SK-N-SH treated with all-trans-retinoic acid at 6 μM for 48 hours (cell line): Measurements from ENCODE around the gene KRTAP4-3.
"Not testable (repeated sequence)": the region's sequence is repeated elsewhere in the genome, so short reads cannot be mapped to it uniquely, and the experiment has no call there.

Experiments
- ATAC-seq: fragments of 200-7000 bp; cut with Tn5 transposase; 3 replicates; pipeline ENCODE4 v1.9.1; 2020; ENCODE audit warnings: mild to moderate bottlenecking, moderate library complexity
- ARNTL ChIP-seq: fragments of 450-650 bp; formaldehyde crosslinking; IDR thresholded peaks from 2 replicates; pipeline ENCODE4 v1.5.0; 2020; ENCODE audit warnings: low read depth, mild to moderate bottlenecking, moderate library complexity, borderline replicate concordance
- BACH2 ChIP-seq: fragments of 250-450 bp; sonication (Bioruptor Pico); IDR thresholded peaks from 2 replicates; pipeline ENCODE4 v1.9.0; 2021; ENCODE audit warnings: mild to moderate bottlenecking, borderline replicate concordance
- CSDC2 ChIP-seq: fragments of 250-450 bp; sonication (Bioruptor Pico); IDR thresholded peaks from 2 replicates; pipeline ENCODE4 v1.5.0; 2020; ENCODE audit warnings: mild to moderate bottlenecking, moderate library complexity
- ESRRG ChIP-seq: fragments of 250-450 bp; sonication (Bioruptor Pico); IDR thresholded peaks from 2 replicates; pipeline ENCODE4 v1.6.1; 2021; ENCODE audit warnings: mild to moderate bottlenecking
- SNAI2 ChIP-seq: fragments of 250-450 bp; sonication (Bioruptor Pico); IDR thresholded peaks from 2 replicates; pipeline ENCODE4 v1.5.0; 2020; ENCODE audit warnings: mild to moderate bottlenecking, moderate library complexity
- TOX ChIP-seq: fragments of 250-450 bp; sonication (Bioruptor Pico); IDR thresholded peaks from 2 replicates; pipeline ENCODE4 v1.8.0; 2021; ENCODE audit warnings: mild to moderate bottlenecking, moderate library complexity, borderline replicate concordance
- ZC3H10 ChIP-seq: fragments of 250-450 bp; sonication (Bioruptor Pico); IDR thresholded peaks from 2 replicates; pipeline ENCODE4 v1.5.1; 2021; ENCODE audit warnings: mild to moderate bottlenecking, moderate library complexity
- ZFP30 ChIP-seq: fragments of 450-650 bp; formaldehyde crosslinking; IDR thresholded peaks from 2 replicates; pipeline ENCODE4 v1.5.0; 2022; ENCODE audit warnings: mild to moderate bottlenecking, moderate library complexity
- ZNF70 ChIP-seq: fragments of 450-650 bp; formaldehyde crosslinking; IDR thresholded peaks from 2 replicates; pipeline ENCODE4 v1.5.0; 2020; ENCODE audit warnings: mild to moderate bottlenecking, moderate library complexity
- ZNF8 ChIP-seq: fragments of 450-650 bp; formaldehyde crosslinking; IDR thresholded peaks from 2 replicates; pipeline ENCODE4 v1.5.0; 2020; ENCODE audit warnings: mild to moderate bottlenecking, moderate library complexity
- TF ChIP-seq, protein P1 (sequence below): fragments of 250-450 bp; sonication (Bioruptor Pico); IDR thresholded peaks from 2 replicates; pipeline ENCODE4 v1.8.0; 2021; ENCODE audit warnings: low read depth, mild to moderate bottlenecking, moderate library complexity, borderline replicate concordance
- TF ChIP-seq, protein P2 (sequence below): fragments of 250-450 bp; sonication (Bioruptor Pico); IDR thresholded peaks from 2 replicates; pipeline ENCODE4 v1.8.0; 2020; ENCODE audit warnings: mild to moderate bottlenecking, moderate library complexity, borderline replicate concordance
- TF ChIP-seq, protein P3 (sequence below): fragments of 250-450 bp; sonication (Bioruptor Pico); IDR thresholded peaks from 2 replicates; pipeline ENCODE4 v1.5.0; 2020; ENCODE audit warnings: mild to moderate bottlenecking, moderate library complexity
- TF ChIP-seq, protein P4 (sequence below): fragments of 250-450 bp; sonication (Bioruptor Pico); IDR thresholded peaks from 2 replicates; pipeline ENCODE4 v1.5.1; 2021; ENCODE audit warnings: mild to moderate bottlenecking, moderate library complexity
- TF ChIP-seq, protein P5 (sequence below): fragments of 250-450 bp; sonication (Bioruptor Pico); IDR thresholded peaks from 2 replicates; pipeline ENCODE4 v1.5.1; 2020; ENCODE audit warnings: low read depth, mild to moderate bottlenecking, moderate library complexity

KRTAP4-3 gene

DNA sequence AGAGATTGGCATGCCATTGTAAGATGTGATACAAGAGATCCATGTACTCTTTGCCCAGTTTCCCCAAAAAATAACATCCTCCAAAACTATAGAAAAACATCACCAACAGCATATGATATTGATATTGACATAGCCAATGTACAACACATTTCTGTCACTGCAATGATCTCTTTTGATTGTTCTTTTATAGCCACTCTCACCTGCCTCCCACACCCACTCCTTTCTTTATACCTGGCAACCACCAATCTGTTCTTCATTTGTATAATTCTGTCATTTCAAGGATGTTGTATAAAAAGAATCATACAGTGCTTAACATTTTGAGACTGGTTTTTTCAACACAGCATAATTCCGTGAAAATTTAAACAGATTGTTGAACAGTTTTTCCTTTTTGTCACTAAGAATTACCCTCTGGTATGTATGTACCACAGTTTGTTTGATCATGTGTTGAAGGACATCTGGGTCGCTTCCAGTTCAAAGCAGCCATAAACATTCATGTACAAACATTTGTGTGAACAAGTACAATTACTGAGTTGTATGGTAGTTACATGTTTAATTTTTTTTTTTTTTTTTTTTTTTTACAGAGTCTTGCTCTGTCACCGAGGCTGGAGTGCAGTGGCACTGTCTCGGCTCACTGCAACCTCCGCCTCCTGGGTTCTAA, 31.5 kb upstream of the KRTAP4-3 start (continued):
- TF ChIP-seq, protein P1, sequence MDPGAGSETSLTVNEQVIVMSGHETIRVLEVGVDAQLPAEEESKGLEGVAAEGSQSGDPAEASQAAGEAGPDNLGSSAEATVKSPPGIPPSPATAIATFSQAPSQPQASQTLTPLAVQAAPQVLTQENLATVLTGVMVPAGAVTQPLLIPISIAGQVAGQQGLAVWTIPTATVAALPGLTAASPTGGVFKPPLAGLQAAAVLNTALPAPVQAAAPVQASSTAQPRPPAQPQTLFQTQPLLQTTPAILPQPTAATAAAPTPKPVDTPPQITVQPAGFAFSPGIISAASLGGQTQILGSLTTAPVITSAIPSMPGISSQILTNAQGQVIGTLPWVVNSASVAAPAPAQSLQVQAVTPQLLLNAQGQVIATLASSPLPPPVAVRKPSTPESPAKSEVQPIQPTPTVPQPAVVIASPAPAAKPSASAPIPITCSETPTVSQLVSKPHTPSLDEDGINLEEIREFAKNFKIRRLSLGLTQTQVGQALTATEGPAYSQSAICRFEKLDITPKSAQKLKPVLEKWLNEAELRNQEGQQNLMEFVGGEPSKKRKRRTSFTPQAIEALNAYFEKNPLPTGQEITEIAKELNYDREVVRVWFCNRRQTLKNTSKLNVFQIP (CRISPR knock-in tag), result no peak
- no peak for TF ChIP-seq SNAI2 (CRISPR knock-in tag)
- TF ChIP-seq, all 23 proteins: peak for 0

DNA sequence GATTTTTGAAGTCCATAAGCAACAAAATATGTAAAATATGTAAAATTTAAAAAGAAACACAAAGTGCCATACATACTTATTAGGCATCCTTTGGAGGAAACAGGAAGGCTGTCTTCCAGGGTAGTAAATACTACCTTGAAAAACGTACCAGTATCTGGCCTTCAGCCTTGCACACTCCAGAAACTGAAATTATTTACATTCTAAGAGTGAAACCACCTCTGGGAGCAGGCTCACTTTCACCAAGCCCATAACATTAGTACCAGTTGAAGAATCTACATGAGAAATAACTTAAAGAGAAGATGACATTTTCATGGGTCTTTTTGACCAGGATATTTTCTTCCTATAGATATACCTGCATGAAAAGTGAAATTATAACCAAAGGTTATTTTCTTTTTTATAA, 28.0 kb upstream of the KRTAP4-3 start:
- TF ChIP-seq, protein P2, sequence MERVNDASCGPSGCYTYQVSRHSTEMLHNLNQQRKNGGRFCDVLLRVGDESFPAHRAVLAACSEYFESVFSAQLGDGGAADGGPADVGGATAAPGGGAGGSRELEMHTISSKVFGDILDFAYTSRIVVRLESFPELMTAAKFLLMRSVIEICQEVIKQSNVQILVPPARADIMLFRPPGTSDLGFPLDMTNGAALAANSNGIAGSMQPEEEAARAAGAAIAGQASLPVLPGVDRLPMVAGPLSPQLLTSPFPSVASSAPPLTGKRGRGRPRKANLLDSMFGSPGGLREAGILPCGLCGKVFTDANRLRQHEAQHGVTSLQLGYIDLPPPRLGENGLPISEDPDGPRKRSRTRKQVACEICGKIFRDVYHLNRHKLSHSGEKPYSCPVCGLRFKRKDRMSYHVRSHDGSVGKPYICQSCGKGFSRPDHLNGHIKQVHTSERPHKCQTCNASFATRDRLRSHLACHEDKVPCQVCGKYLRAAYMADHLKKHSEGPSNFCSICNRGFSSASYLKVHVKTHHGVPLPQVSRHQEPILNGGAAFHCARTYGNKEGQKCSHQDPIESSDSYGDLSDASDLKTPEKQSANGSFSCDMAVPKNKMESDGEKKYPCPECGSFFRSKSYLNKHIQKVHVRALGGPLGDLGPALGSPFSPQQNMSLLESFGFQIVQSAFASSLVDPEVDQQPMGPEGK (CRISPR knock-in tag), result no peak
- TF ChIP-seq ZC3H10 (CRISPR knock-in tag), result no peak
- no peak for TF ChIP-seq ARNTL (CRISPR knock-in tag)
- TF ChIP-seq CSDC2 (CRISPR knock-in tag), result no peak
- TF ChIP-seq, protein P3, sequence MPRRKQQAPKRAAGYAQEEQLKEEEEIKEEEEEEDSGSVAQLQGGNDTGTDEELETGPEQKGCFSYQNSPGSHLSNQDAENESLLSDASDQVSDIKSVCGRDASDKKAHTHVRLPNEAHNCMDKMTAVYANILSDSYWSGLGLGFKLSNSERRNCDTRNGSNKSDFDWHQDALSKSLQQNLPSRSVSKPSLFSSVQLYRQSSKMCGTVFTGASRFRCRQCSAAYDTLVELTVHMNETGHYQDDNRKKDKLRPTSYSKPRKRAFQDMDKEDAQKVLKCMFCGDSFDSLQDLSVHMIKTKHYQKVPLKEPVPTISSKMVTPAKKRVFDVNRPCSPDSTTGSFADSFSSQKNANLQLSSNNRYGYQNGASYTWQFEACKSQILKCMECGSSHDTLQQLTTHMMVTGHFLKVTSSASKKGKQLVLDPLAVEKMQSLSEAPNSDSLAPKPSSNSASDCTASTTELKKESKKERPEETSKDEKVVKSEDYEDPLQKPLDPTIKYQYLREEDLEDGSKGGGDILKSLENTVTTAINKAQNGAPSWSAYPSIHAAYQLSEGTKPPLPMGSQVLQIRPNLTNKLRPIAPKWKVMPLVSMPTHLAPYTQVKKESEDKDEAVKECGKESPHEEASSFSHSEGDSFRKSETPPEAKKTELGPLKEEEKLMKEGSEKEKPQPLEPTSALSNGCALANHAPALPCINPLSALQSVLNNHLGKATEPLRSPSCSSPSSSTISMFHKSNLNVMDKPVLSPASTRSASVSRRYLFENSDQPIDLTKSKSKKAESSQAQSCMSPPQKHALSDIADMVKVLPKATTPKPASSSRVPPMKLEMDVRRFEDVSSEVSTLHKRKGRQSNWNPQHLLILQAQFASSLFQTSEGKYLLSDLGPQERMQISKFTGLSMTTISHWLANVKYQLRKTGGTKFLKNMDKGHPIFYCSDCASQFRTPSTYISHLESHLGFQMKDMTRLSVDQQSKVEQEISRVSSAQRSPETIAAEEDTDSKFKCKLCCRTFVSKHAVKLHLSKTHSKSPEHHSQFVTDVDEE (CRISPR knock-in tag), result no peak
- no peak for TF ChIP-seq ZNF70
- TF ChIP-seq SNAI2 (CRISPR knock-in tag), result no peak
- TF ChIP-seq BACH2, result no peak
- ATAC-seq, result no peak

DNA sequence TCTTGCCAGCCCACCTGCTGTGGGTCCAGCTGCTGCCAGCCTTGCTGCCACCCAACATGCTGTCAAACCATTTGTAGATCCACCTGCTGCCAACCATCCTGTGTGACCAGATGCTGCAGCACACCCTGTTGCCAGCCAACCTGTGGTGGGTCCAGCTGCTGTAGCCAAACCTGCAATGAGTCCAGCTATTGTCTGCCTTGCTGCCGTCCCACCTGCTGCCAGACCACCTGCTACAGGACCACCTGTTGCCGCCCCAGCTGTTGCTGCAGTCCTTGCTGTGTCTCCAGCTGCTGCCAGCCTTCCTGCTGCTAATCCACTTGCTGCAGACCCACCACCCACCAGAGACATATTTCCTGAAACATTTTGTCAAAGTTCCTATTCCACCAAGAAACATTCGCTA, 22.3 kb upstream of the KRTAP4-3 start:
- no peak for ATAC-seq
- TF ChIP-seq ZFP30 (CRISPR knock-in tag) (no peak), TOX (no peak), ESRRG (CRISPR knock-in tag) (no peak), ZNF8 (no peak), BACH2 (no peak), ARNTL (CRISPR knock-in tag) (no peak)
- TF ChIP-seq, protein P4, sequence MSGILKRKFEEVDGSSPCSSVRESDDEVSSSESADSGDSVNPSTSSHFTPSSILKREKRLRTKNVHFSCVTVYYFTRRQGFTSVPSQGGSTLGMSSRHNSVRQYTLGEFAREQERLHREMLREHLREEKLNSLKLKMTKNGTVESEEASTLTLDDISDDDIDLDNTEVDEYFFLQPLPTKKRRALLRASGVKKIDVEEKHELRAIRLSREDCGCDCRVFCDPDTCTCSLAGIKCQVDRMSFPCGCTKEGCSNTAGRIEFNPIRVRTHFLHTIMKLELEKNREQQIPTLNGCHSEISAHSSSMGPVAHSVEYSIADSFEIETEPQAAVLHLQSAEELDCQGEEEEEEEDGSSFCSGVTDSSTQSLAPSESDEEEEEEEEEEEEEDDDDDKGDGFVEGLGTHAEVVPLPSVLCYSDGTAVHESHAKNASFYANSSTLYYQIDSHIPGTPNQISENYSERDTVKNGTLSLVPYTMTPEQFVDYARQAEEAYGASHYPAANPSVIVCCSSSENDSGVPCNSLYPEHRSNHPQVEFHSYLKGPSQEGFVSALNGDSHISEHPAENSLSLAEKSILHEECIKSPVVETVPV (CRISPR knock-in tag), result no peak
- TF ChIP-seq, protein P5, sequence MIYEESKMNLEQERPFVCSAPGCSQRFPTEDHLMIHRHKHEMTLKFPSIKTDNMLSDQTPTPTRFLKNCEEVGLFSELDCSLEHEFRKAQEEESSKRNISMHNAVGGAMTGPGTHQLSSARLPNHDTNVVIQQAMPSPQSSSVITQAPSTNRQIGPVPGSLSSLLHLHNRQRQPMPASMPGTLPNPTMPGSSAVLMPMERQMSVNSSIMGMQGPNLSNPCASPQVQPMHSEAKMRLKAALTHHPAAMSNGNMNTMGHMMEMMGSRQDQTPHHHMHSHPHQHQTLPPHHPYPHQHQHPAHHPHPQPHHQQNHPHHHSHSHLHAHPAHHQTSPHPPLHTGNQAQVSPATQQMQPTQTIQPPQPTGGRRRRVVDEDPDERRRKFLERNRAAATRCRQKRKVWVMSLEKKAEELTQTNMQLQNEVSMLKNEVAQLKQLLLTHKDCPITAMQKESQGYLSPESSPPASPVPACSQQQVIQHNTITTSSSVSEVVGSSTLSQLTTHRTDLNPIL (CRISPR knock-in tag), result no peak

DNA sequence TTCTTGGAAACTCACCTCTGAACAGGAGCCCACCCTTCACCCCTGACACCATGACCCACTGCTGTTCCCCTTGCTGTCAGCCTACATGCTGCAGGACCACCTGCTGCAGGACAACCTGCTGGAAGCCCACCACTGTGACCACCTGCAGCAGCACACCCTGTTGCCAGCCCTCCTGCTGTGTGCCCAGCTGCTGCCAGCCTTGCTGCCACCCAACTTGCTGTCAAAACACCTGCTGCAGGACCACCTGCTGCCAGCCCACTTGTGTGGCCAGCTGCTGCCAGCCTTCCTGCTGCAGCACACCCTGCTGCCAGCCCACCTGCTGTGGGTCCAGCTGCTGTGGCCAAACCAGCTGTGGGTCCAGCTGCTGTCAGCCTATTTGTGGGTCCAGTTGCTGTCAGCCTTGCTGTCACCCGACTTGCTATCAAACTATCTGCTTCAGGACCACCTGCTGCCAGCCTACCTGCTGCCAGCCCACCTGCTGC, 21.9 kb upstream of the KRTAP4-3 start, which contains the start of gene KRTAP9-1:
Gene KRTAP9-1 (plus strand): TSS at position 51 of the 482 bp plus-strand sequence. CDS start 0 bp downstream, at position 51.
- ATAC-seq, result not testable (repeated sequence)

DNA sequence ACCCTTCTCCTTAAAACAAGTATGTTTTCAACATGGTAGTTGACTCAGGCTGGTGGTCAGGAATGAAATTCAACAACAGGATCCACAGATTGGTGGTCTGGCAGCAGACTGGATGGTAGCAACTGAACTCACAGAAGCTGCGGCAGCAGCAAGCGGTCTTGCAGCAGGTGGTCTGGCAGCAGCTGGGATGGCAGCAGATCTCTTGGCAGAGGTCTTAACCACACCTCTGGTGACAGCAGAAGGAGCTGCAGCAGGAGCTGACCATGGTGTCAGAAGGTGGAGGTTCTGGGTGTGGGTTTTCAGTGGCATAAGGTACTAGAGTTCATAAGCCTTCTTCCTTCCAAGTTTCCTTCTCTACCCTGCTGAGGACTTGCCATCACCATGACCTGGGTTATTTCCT, 18.9 kb upstream of the KRTAP4-3 start:
- TF ChIP-seq ZNF8, result no peak
- TF ChIP-seq ZNF70, result no peak
- TF ChIP-seq, all 23 proteins: peak for 0
- no peak for ATAC-seq
